ENCODE data around the gene ANGPTL2. TPM values are rescaled to one million over a fixed set of nuclear protein-coding genes. Genes with fewer than 3 reads are reported as not detected.

The ANGPTL2 gene
- total and polyA plus RNA-seq, 4 donors, result 0.93 to 3.2 (median 1.9) TPM

GRCh38 chr9:127118597-127119319 is 3.7 kb downstream of the ANGPTL2 start:
- no peak for DNase-seq (ENCODE audit: low spot score)
- Histone ChIP-seq H3K27me3 (ENCODE audit: control insufficient read depth in 4 of 4, insufficient read depth in 4 of 4, low read length in 3 of 4) (no peaks in the 10 kb centered on the region), H3K9ac (ENCODE audit: low read depth in 1 of 2, low read length in 2 of 2) (no peak overlapping the region), H3K4me3 (ENCODE audit: low read depth in 1 of 3, low read length in 3 of 3) (no peak overlapping the region), H3K36me3 (ENCODE audit: control insufficient read depth in 4 of 4, insufficient read depth in 3 of 4, low read depth in 1 of 4, low read length in 3 of 4) (no peaks in the 10 kb centered on the region), H3K9me3 (ENCODE audit: control insufficient read depth in 4 of 4, low read length in 3 of 4) (no peaks in the 10 kb centered on the region), H3K4me1 (ENCODE audit: control insufficient read depth in 4 of 4, insufficient read depth in 4 of 4, low read length in 3 of 4) (peaks cover 3 to 24% (median 10%) of the 10 kb centered on the region in 4 donors), H3K27ac (ENCODE audit: low read depth in 1 of 2, low read length in 2 of 2) (no peak overlapping the region)
- TF ChIP-seq TAF1 (conservative IDR thresholded peaks at IDR 0.05), result no peak
- no peak for TF ChIP-seq CTCF (IDR thresholded peaks at IDR 0.05; ENCODE audit: low read depth, low read length, missing input control)
- TF ChIP-seq HNF4A (conservative IDR thresholded peaks at IDR 0.05), result no peak
- no peak for TF ChIP-seq GABPA (IDR thresholded peaks at IDR 0.05 in 1 of 2, conservative IDR thresholded peaks at IDR 0.05 in 1 of 2)
- TF ChIP-seq FOXA2 (IDR thresholded peaks at IDR 0.05), result no peak
- 89% methylated on average over 8 of the region's 8 CpGs for WGBS

- WGBS, result 97% methylated on average over 4 of the region's 4 CpGs
- no peak overlapping the region for H3K4me3 ChIP-seq (ENCODE audit: low read depth in 1 of 3, low read length in 3 of 3)
- TF ChIP-seq FOXA1 (IDR thresholded peaks at IDR 0.05) (no peak), ZBTB33 (IDR thresholded peaks at IDR 0.05) (no peak), HNF4A (conservative IDR thresholded peaks at IDR 0.05) (no peak), CTCF (IDR thresholded peaks at IDR 0.05; ENCODE audit: low read depth, low read length, missing input control) (no peak), RXRA (IDR thresholded peaks at IDR 0.05) (no peak)
- no peak for DNase-seq (ENCODE audit: low spot score)
- H3K9me3 ChIP-seq (ENCODE audit: control insufficient read depth in 4 of 4, low read length in 3 of 4), result no peaks in the 10 kb centered on the region
- no peaks in the 10 kb centered on the region for H3K36me3 ChIP-seq (ENCODE audit: control insufficient read depth in 4 of 4, insufficient read depth in 3 of 4, low read depth in 1 of 4, low read length in 3 of 4)
- H3K9ac ChIP-seq (ENCODE audit: low read depth in 1 of 2, low read length in 2 of 2), result no peak overlapping the region
- no peaks in the 10 kb centered on the region for H3K27me3 ChIP-seq (ENCODE audit: control insufficient read depth in 4 of 4, insufficient read depth in 4 of 4, low read length in 3 of 4)
- peaks cover 0 to 15% (median 4%) of the 10 kb centered on the region in 4 donors for H3K4me1 ChIP-seq (ENCODE audit: control insufficient read depth in 4 of 4, insufficient read depth in 4 of 4, low read length in 3 of 4)
- H3K27ac ChIP-seq (ENCODE audit: low read depth in 1 of 2, low read length in 2 of 2), result no peak overlapping the region
These were observed 4.6 kb downstream of the ANGPTL2 start for GRCh38 chr9:127117801-127118200.

- WGBS, result 77% methylated on average over 2 of the region's 2 CpGs
- Histone ChIP-seq H3K4me1 (ENCODE audit: control insufficient read depth in 4 of 4, insufficient read depth in 4 of 4, low read length in 3 of 4) (peaks cover 0 to 7% (median 0%) of the 10 kb centered on the region in 4 donors), H3K9me3 (ENCODE audit: control insufficient read depth in 4 of 4, low read length in 3 of 4) (no peaks in the 10 kb centered on the region), H3K9ac (ENCODE audit: low read depth in 1 of 2, low read length in 2 of 2) (no peak overlapping the region), H3K36me3 (ENCODE audit: control insufficient read depth in 4 of 4, insufficient read depth in 3 of 4, low read depth in 1 of 4, low read length in 3 of 4) (no peaks in the 10 kb centered on the region), H3K27ac (ENCODE audit: low read depth in 1 of 2, low read length in 2 of 2) (no peak overlapping the region), H3K27me3 (ENCODE audit: control insufficient read depth in 4 of 4, insufficient read depth in 4 of 4, low read length in 3 of 4) (no peaks in the 10 kb centered on the region), H3K4me3 (ENCODE audit: low read depth in 1 of 3, low read length in 3 of 3) (no peak overlapping the region)
- no peak for DNase-seq (ENCODE audit: low spot score)
- TF ChIP-seq ATF3 (IDR thresholded peaks at IDR 0.05) (no peak), SP1 (IDR thresholded peaks at IDR 0.05) (no peak), GABPA (IDR thresholded peaks at IDR 0.05 in 1 of 2, conservative IDR thresholded peaks at IDR 0.05 in 1 of 2) (no peak), EGR1 (IDR thresholded peaks at IDR 0.05; ENCODE audit: low read depth in 2 of 2) (no peak), TAF1 (conservative IDR thresholded peaks at IDR 0.05) (no peak), NR2F2 (IDR thresholded peaks at IDR 0.05) (no peak), YY1 (IDR thresholded peaks at IDR 0.05) (no peak), RXRA (IDR thresholded peaks at IDR 0.05) (no peak), HNF4G (IDR thresholded peaks at IDR 0.05) (no peak), REST (IDR thresholded peaks at IDR 0.05) (no peak), JUND (IDR thresholded peaks at IDR 0.05) (no peak), RAD21 (IDR thresholded peaks at IDR 0.05) (no peak), FOXA1 (IDR thresholded peaks at IDR 0.05) (no peak), HNF4A (conservative IDR thresholded peaks at IDR 0.05) (no peak)
These were observed 5.5 kb downstream of the ANGPTL2 start for GRCh38 chr9:127116957-127117356.
